ENCODE results near the gene IGSF10. TPM values are rescaled to one million over a fixed set of nuclear protein-coding genes. Genes with fewer than 3 reads are reported as not detected.

IGSF10 gene
- total RNA-seq, 1 donor from 2014 or later: not detected

GRCh38 chr3:151446002-151446340, 14.9 kb downstream of the IGSF10 start:
- intact Hi-C loops (cut with micrococcal nuclease): no loop called here
- no peaks in the 10 kb centered on the region for H3K4me1 Mint-ChIP-seq
- H3K4me3 Mint-ChIP-seq: no peak overlapping the region

GRCh38 chr3:151445273-151446001, 15.4 kb downstream of the IGSF10 start:
- CTCF ChIA-PET: no interaction called here
- peaks cover 4% of the 10 kb centered on the region for H3K27me3 Mint-ChIP-seq
- no peaks in the 10 kb centered on the region for H3K9me3 Mint-ChIP-seq
- H3K4me1 Mint-ChIP-seq: no peaks in the 10 kb centered on the region
- H3K4me3 Mint-ChIP-seq: no peak overlapping the region
- H3K36me3 Mint-ChIP-seq (ENCODE audit: low read depth): no peaks in the 10 kb centered on the region
- ATAC-seq (ENCODE audit: low read depth) (no peak), DNase-seq (no peak)
- no peak overlapping the region for H3K27ac Mint-ChIP-seq
- no peak for TF ChIP-seq CTCF (IDR thresholded peaks at IDR 0.05)
- POLR2A ChIA-PET: no interaction called here
- intact Hi-C loops (cut with micrococcal nuclease): no loop called here

More at GRCh38 chr3:151446002-151446340, 14.9 kb downstream of the IGSF10 start:
- no peak overlapping the region for H3K27ac Mint-ChIP-seq
- DNase-seq (no peak), ATAC-seq (ENCODE audit: low read depth) (no peak)
- CTCF ChIA-PET: no interaction called here
- H3K36me3 Mint-ChIP-seq (ENCODE audit: low read depth): no peaks in the 10 kb centered on the region
- TF ChIP-seq CTCF (IDR thresholded peaks at IDR 0.05): no peak
- POLR2A ChIA-PET: no interaction called here
- no peaks in the 10 kb centered on the region for H3K9me3 Mint-ChIP-seq
- peaks cover 4% of the 10 kb centered on the region for H3K27me3 Mint-ChIP-seq

GRCh38 chr3:151443583-151443982, 17.3 kb downstream of the IGSF10 start:
- ChIA-PET POLR2A (no interaction called here), CTCF (interaction anchor here (0.9 kb wide), 1 partner anchor 395 kb away, joined by 5 read pairs; no protein-coding TSS in a partner anchor)
- no peak overlapping the region for H3K4me3 Mint-ChIP-seq
- no peak overlapping the region for H3K27ac Mint-ChIP-seq
- no peak for TF ChIP-seq CTCF (IDR thresholded peaks at IDR 0.05)
- no peaks in the 10 kb centered on the region for H3K4me1 Mint-ChIP-seq
- no peaks in the 10 kb centered on the region for H3K9me3 Mint-ChIP-seq
- H3K27me3 Mint-ChIP-seq: peaks cover 4% of the 10 kb centered on the region
- DNase-seq: no peak
- no peak for ATAC-seq (ENCODE audit: low read depth)
- intact Hi-C loops (cut with micrococcal nuclease): no loop called here
- H3K36me3 Mint-ChIP-seq (ENCODE audit: low read depth): no peaks in the 10 kb centered on the region

GRCh38 chr3:151440940-151441339, 19.9 kb downstream of the IGSF10 start:
- Mint-ChIP-seq H3K36me3 (ENCODE audit: low read depth) (no peaks in the 10 kb centered on the region), H3K9me3 (no peaks in the 10 kb centered on the region), H3K27me3 (no peaks in the 10 kb centered on the region), H3K4me1 (no peaks in the 10 kb centered on the region), H3K4me3 (no peak overlapping the region), H3K27ac (no peak overlapping the region)
- no peak for TF ChIP-seq CTCF (IDR thresholded peaks at IDR 0.05)
- ATAC-seq (ENCODE audit: low read depth) (no peak), DNase-seq (no peak)
- intact Hi-C loops (cut with micrococcal nuclease): loop anchor here (1.0 kb wide), 1 partner anchor 1083 kb away; no protein-coding TSS in a partner anchor
- CTCF ChIA-PET: interaction anchor here (0.8 to 5.3 kb wide), 6 partner anchors 9 to 478 kb away, joined by 3 to 41 read pairs (median 12); no protein-coding TSS in a partner anchor
- POLR2A ChIA-PET: no interaction called here

GRCh38 chr3:151439652-151440125, 21.2 kb downstream of the IGSF10 start:
- H3K27me3 Mint-ChIP-seq: no peaks in the 10 kb centered on the region
- H3K27ac Mint-ChIP-seq: no peak overlapping the region
- TF ChIP-seq CTCF (IDR thresholded peaks at IDR 0.05): no peak
- H3K4me3 Mint-ChIP-seq: no peak overlapping the region
- ATAC-seq (ENCODE audit: low read depth): peak; percentile 81
- DNase-seq: no peak
- H3K36me3 Mint-ChIP-seq (ENCODE audit: low read depth): no peaks in the 10 kb centered on the region
- intact Hi-C loops (cut with micrococcal nuclease): loop anchor here (1.0 to 10.0 kb wide), 8 partner anchors 61 to 1128 kb away; partner anchors contain the start of gene P2RY14
- peaks cover 3% of the 10 kb centered on the region for H3K4me1 Mint-ChIP-seq
- no peaks in the 10 kb centered on the region for H3K9me3 Mint-ChIP-seq
- POLR2A ChIA-PET: no interaction called here
- CTCF ChIA-PET: interaction anchor here (0.7 to 5.3 kb wide), 9 partner anchors 9 to 1032 kb away, joined by 3 to 41 read pairs (median 3); no protein-coding TSS in a partner anchor
